Measurements from ENCODE around the gene HTT. TPM values are rescaled to one million over a fixed set of nuclear protein-coding genes. Genes with fewer than 3 reads are reported as not detected.

The HTT gene
- total and polyA plus RNA-seq, 2 of the 13 experiments (the other 11 are each of a cell fraction or from before 2014, with no cell fraction given), result 17.5 to 19.5 TPM

GRCh38 chr4:3073158-3074077 lies 1.1 kb upstream of the HTT start (continued):
- no peak for TF ChIP-seq ETS1 (CRISPR knock-in tag; IDR thresholded peaks at IDR 0.05)
- TF ChIP-seq RARG (CRISPR knock-in tag; IDR thresholded peaks at IDR 0.05; ENCODE audit: low read depth), result no peak
- TF ChIP-seq LCORL (IDR thresholded peaks at IDR 0.05), result no peak
- TF ChIP-seq LCORL (CRISPR knock-in tag; IDR thresholded peaks at IDR 0.05), result peak; percentile 67
- TF ChIP-seq ZNF709 (CRISPR knock-in tag; IDR thresholded peaks at IDR 0.05), result no peak
- TF ChIP-seq MAZ (IDR thresholded peaks at IDR 0.05; ENCODE audit: borderline replicate concordance, low read depth, low read length), result peak; percentile 65
- peak; percentile 78; the same call in 1 of the 2 replicates for TF ChIP-seq MAZ (CRISPR knock-in tag; IDR thresholded peaks at IDR 0.05; ENCODE audit: low read depth)
- no peak for TF ChIP-seq SOX13 (IDR thresholded peaks at IDR 0.05)
- peak in 1 of 2 experiments; percentile 56; a peak in 1 of 4 replicates for TF ChIP-seq SOX13 (CRISPR knock-in tag; conservative IDR thresholded peaks at IDR 0.05 in 1 of 2, IDR thresholded peaks at IDR 0.05 in 1 of 2)
- peak; percentile 74 for TF ChIP-seq RBFOX2 (IDR thresholded peaks at IDR 0.05; ENCODE audit: low read depth, low read length)
- no peak for TF ChIP-seq NPAS2 (CRISPR knock-in tag; IDR thresholded peaks at IDR 0.05; ENCODE audit: borderline replicate concordance)
- TF ChIP-seq CBX2 (IDR thresholded peaks at IDR 0.05; ENCODE audit: low read depth, low read length), result no peak
- no peak for TF ChIP-seq CBX2 (CRISPR knock-in tag; IDR thresholded peaks at IDR 0.05; ENCODE audit: low read depth)
- peak; percentile 73 for TF ChIP-seq ZBTB10 (CRISPR knock-in tag; IDR thresholded peaks at IDR 0.05; ENCODE audit: borderline replicate concordance)
- no peak for TF ChIP-seq KMT2A (CRISPR knock-in tag; IDR thresholded peaks at IDR 0.05)
- peak; percentile 79 for TF ChIP-seq RXRA (CRISPR knock-in tag; IDR thresholded peaks at IDR 0.05)
- TF ChIP-seq ZNF687 (CRISPR knock-in tag; IDR thresholded peaks at IDR 0.05), result peak; percentile 83
- TF ChIP-seq ZSCAN29 (CRISPR knock-in tag; conservative IDR thresholded peaks at IDR 0.05), result no peak
- no peak for TF ChIP-seq NFE2L1 (CRISPR knock-in tag; IDR thresholded peaks at IDR 0.05; ENCODE audit: borderline replicate concordance)
- TF ChIP-seq ZNF501 (CRISPR knock-in tag; IDR thresholded peaks at IDR 0.05), result no peak
- no peak for TF ChIP-seq MIER3 (CRISPR knock-in tag; IDR thresholded peaks at IDR 0.05; ENCODE audit: borderline replicate concordance)

Measured in HepG2 (cell line).